Erythroblast (primary cell): ENCODE measurements around the gene DENND1B.

Experiments
- GATA1 ChIP-seq: IDR thresholded peaks from 2 replicates; pipeline ENCODE4 v1.6.1; 2011; ENCODE audit warnings: low read depth, mild to moderate bottlenecking, control low read depth, low read length, moderate library complexity
- POLR2A ChIP-seq: IDR thresholded peaks from 2 replicates; pipeline ENCODE4 v1.6.1; 2011; ENCODE audit warnings: mild to moderate bottlenecking, low read length

- TF ChIP-seq POLR2A = no peak
- TF ChIP-seq GATA1 = no peak
Measured at GRCh38 chr1:197471248-197471985, 303.9 kb downstream of the DENND1B start.
